Retina (tissue), 1 donor: ENCODE results near the gene ASCC2.

Experiments
- DNase-seq: peaks from one replicate; pipeline ENCODE4 v3.0.0-alpha.2; 2016

ASCC2 gene

GRCh38 chr22:29815580-29815979 lies 22.5 kb downstream of the ASCC2 start:
- DNase-seq = no peak

GRCh38 chr22:29814003-29814402 lies 24.1 kb downstream of the ASCC2 start:
- DNase-seq = no peak

- no peak for DNase-seq
Observed at GRCh38 chr22:29813563-29813962, 24.5 kb downstream of the ASCC2 start.

- no peak for DNase-seq
Observed at GRCh38 chr22:29813126-29813525, 24.9 kb downstream of the ASCC2 start.

GRCh38 chr22:29811377-29811776 lies 26.7 kb downstream of the ASCC2 start:
- no peak for DNase-seq

GRCh38 chr22:29810216-29810615 lies 27.9 kb downstream of the ASCC2 start:
- DNase-seq = no peak

- no peak for DNase-seq
Observed at GRCh38 chr22:29806196-29806595, 31.9 kb downstream of the ASCC2 start.

GRCh38 chr22:29804985-29805384 lies 33.1 kb downstream of the ASCC2 start:
- no peak for DNase-seq

- DNase-seq = no peak
Observed at GRCh38 chr22:29803190-29803589, 34.9 kb downstream of the ASCC2 start.

- DNase-seq = no peak
Observed at GRCh38 chr22:29801796-29802195, 36.3 kb downstream of the ASCC2 start.

GRCh38 chr22:29801153-29801552 lies 36.9 kb downstream of the ASCC2 start:
- no peak for DNase-seq

GRCh38 chr22:29799217-29799680 lies 38.8 kb downstream of the ASCC2 start:
- DNase-seq = no peak

- DNase-seq = no peak
Observed at GRCh38 chr22:29798801-29799200, 39.3 kb downstream of the ASCC2 start.

GRCh38 chr22:29798318-29798717 lies 39.8 kb downstream of the ASCC2 start:
- no peak for DNase-seq

GRCh38 chr22:29797351-29797750 lies 40.7 kb downstream of the ASCC2 start:
- no peak for DNase-seq

- DNase-seq = no peak
Observed at GRCh38 chr22:29795663-29796062, 42.4 kb downstream of the ASCC2 start.

GRCh38 chr22:29793396-29793795 lies 44.7 kb downstream of the ASCC2 start:
- DNase-seq = no peak

GRCh38 chr22:29790061-29790460 lies 48.0 kb downstream of the ASCC2 start:
- no peak for DNase-seq

- DNase-seq = no peak
Observed at GRCh38 chr22:29788339-29789279, 49.5 kb downstream of the ASCC2 start.

GRCh38 chr22:29787371-29787980 lies 50.6 kb downstream of the ASCC2 start:
- peak; percentile 7 for DNase-seq

- DNase-seq = no peak
Observed at GRCh38 chr22:29786031-29786430, 52.0 kb downstream of the ASCC2 start.

- DNase-seq = no peak
Observed at GRCh38 chr22:29784451-29785361, 53.4 kb downstream of the ASCC2 start.
